PFSK-1 (cell line): Measurements from ENCODE around the gene CEL.

ENCODE experiments used
- FOXP2 ChIP-seq: optimal IDR thresholded peaks from 2 replicates; pipeline ENCODE3; 2011; ENCODE audit warnings: borderline replicate concordance, control low read depth, inconsistent platforms; ENCODE audit not compliant: insufficient read depth; ENCODE audit errors: extremely low read length, extremely low read depth
- POLR2AphosphoS5 ChIP-seq: IDR thresholded peaks from 2 replicates; pipeline ENCODE4 v1.6.1; 2012; ENCODE audit warnings: low read depth, mild to moderate bottlenecking, control low read depth, low read length, moderate library complexity
- SIN3A ChIP-seq: IDR thresholded peaks from 2 replicates; pipeline ENCODE4 v1.6.1; 2012; ENCODE audit warnings: mild to moderate bottlenecking, low read length, moderate library complexity, borderline replicate concordance; ENCODE audit not compliant: insufficient read depth
- TAF1 ChIP-seq: IDR thresholded peaks from 2 replicates; pipeline ENCODE4 v1.6.1; 2012; ENCODE audit warnings: low read length, control low read depth, borderline replicate concordance; ENCODE audit not compliant: insufficient read depth
- TF ChIP-seq, protein P1 (sequence below), 2 experiments: IDR thresholded peaks; 2 replicates each; pipeline versions ENCODE4 v1.6.1 to v1.8.0; 2011 to 2012; ENCODE audit warnings: low read depth in 2 of 2, low read length in 2 of 2, control low read depth in 1 of 2, inconsistent platforms in 1 of 2, mild to moderate bottlenecking in 1 of 2, moderate library complexity in 1 of 2; ENCODE audit not compliant: insufficient read depth in 1 of 2

GRCh38 chr9:133098104-133098754 lies 36.4 kb downstream of the CEL start:
- no peak for TF ChIP-seq POLR2AphosphoS5
- TF ChIP-seq, protein P1, sequence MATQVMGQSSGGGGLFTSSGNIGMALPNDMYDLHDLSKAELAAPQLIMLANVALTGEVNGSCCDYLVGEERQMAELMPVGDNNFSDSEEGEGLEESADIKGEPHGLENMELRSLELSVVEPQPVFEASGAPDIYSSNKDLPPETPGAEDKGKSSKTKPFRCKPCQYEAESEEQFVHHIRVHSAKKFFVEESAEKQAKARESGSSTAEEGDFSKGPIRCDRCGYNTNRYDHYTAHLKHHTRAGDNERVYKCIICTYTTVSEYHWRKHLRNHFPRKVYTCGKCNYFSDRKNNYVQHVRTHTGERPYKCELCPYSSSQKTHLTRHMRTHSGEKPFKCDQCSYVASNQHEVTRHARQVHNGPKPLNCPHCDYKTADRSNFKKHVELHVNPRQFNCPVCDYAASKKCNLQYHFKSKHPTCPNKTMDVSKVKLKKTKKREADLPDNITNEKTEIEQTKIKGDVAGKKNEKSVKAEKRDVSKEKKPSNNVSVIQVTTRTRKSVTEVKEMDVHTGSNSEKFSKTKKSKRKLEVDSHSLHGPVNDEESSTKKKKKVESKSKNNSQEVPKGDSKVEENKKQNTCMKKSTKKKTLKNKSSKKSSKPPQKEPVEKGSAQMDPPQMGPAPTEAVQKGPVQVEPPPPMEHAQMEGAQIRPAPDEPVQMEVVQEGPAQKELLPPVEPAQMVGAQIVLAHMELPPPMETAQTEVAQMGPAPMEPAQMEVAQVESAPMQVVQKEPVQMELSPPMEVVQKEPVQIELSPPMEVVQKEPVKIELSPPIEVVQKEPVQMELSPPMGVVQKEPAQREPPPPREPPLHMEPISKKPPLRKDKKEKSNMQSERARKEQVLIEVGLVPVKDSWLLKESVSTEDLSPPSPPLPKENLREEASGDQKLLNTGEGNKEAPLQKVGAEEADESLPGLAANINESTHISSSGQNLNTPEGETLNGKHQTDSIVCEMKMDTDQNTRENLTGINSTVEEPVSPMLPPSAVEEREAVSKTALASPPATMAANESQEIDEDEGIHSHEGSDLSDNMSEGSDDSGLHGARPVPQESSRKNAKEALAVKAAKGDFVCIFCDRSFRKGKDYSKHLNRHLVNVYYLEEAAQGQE (IDR thresholded peaks at IDR 0.05; ENCODE audit: insufficient read depth in 1 of 2, low read depth in 2 of 2, low read length in 2 of 2): no peak
- no peak for TF ChIP-seq SIN3A
- TF ChIP-seq TAF1: no peak
- no peak for TF ChIP-seq FOXP2
